ENCODE data around the gene SEC61B.

SEC61B gene

DNA sequence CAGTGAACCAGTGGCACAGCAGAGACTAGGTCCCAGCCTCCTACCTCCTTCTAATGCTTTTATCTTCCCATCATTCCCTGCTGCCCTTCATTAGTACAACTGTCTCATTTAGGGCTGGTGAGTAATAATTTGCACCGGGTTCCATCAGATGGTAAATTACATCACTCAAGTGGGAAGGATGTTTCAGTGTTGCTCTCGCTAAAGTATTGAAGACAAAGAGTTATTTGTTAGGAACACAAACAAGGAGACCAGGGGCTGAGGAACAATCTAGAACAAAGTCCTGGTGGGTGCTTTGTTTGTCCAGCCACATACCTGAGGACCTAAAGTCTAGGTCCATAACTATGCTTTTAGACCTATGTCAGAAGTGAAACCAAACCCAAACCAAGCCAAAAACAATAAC is 52.4 kb downstream of the SEC61B start:
- no peak for DNase-seq (ENCODE audit: low read depth)
